CD4-positive, alpha-beta T cell treated with Interleukin-2 at 100 ng/mL for 4 hours (primary cell): Measurements from ENCODE around the gene RUNX1.

Source experiments
- DNase-seq: peaks from one replicate; pipeline ENCODE4 v3.0.0-alpha.2; 2020; ENCODE audit warnings: low spot score

Gene RUNX1

DNA sequence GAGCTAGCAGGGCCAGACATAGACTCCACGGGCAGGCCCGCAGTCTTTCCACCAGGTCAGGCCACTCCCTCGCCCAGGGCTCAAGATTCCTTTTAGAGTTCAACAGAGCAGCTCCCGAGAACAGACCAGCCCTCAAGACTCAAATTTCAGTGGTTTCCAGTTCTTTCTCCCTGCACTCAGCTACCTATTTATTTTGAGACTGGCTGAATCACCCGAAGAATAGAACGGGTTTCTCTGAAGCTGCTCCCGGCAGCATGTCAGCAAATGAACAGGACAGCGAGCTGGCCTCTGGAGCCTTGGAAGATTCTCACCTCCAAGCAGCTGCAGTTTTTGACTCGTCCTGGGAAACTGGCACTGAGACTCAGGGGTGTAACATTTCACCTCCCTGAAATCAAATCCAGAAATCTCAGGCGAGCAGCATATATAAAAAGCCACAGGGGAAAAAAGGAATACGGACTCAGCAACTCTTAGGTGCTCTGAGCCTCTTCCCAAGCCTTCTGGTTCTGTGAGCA lies 202.4 kb downstream of the RUNX1 start:
- no peak for DNase-seq

DNA sequence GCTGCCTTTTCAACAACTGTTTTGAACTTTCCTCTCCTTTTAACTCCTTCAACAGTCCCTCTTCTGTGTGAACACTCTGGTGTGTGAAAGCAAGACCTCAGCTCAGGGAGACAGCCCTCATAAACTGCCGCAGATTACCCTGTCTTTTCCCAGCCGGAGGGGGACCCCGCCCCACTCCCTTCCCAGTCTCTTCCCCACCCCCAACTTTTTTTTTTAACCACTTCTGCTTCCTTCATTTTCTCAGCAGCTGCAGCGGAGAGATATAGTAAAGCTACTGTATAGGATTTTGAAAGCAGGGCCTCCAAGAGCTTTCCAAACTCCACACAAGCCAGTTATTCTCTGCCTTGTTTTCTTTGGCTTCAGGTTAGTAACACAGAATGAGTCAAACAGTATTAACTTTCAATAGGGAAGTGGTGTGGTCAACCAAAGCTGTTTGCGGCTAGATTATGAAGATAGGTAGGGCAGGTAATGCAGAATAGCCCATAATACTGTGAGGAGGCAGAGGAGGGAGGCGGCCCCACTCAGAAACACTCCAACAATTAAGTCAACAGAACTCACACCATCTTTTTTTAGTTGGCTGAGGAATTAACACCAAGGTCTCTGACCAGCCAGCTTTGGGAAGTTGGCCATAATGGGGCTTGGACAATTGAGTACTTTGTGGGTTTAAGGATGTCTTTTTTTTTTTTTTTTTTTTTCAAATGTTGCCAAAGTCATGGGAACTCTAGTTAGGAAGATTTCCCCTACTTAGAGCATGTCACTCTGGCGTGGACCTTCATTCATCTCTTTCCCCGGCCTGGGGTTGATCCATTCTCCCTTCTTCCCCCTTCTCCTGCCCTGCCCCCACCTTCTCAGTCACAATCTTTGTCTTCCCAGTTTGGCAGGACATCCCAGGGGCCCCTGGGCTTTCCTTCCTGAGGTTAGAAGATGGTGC lies 203.3 kb downstream of the RUNX1 start:
- peak; percentile 50 for DNase-seq

DNA sequence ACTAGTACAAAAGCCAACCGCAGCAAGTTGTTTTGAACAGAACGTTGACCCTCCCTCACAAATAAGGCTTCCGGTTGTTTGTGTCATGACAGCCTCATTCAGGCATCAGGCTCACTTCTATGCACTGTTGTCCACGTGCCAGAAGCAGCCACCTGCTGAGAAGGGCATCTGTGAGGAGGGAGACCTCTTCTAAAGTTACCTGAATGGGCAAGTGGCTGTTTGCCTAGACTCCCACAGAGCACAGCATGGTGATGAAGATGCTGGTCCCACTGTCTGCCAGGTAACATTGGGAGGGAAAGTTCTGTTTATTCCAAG lies 204.2 kb downstream of the RUNX1 start:
- DNase-seq: no peak

DNA sequence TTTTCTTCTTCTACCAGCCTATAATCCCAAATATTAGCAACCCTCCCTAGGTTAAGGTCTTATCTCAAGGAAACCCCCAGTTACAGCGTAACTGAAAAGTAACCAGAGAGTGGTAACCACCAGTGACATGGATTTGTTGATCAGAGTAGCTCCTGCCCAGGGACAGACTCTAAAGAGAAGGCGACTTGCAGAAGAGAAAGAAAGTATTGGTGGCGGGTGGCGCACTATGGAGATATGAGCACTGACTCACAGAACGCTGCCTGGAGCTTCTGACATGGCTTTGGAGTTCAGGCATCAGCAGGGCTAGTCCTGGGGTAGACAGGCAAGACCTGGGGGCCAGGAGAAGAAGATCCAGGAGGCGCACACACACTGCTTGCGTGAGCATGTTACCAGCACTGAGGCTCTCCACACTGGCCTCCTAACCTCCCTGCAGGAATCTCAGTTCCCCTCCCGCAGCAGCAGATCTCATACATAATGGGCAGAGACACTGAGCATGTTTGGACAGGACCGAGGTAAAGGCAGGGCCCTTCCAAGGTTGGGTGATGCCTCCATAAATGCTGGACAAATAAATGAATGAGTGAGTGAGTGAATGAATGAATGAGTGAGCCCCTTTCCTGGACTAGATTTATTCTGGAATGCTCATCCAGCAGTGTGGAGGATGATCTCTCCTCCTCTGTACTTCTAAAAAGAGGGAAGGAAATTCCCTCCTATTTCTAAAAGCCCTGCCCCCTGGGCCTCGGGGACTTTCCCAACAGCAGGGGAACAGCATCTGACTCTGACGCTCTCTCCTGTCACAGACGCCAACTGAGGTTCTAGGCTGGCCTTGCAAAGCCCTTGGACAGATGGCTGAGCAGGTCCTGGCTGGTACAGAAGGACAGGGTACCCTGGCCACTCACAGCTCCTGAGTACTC lies 204.8 kb downstream of the RUNX1 start:
- DNase-seq: no peak

DNA sequence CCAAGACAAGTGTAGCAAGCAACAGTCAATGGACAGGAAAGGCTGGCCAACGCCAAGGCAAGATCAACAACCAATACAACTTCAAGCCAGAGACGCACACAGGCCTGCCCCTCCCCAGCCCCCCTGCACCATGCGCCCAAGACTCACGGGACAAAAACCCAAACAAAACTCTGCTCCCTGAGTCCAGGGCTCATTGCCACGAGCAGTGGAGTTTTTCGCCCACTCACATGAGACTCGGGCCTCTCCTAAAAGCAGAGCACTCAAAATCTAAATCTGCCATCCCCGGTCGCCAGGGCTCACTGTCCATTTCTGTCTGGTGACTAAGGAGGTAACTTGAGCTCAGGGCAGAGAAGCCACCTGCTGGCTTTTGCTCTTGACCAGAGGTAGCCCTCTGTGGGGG lies 205.5 kb downstream of the RUNX1 start:
- no peak for DNase-seq

DNA sequence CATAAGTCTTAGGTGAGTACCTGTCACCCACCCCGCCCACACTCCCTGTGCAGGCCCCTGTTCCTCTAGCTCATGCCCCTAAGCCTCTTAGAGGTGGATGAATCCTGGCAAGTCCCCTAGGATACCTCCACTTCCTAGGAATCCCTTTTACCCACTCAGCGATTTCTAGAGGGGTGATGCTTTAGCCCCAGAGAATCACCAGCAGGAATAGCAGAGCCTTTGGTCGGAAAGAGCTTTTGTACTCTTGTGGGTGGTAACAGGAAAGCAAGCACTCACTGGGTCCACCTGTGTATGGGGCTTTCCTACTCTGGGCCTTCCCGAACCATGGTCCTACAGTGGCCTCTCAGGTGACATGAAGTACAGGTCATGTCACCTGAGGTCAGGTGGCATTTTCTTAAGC lies 207.9 kb downstream of the RUNX1 start:
- no peak for DNase-seq

DNA sequence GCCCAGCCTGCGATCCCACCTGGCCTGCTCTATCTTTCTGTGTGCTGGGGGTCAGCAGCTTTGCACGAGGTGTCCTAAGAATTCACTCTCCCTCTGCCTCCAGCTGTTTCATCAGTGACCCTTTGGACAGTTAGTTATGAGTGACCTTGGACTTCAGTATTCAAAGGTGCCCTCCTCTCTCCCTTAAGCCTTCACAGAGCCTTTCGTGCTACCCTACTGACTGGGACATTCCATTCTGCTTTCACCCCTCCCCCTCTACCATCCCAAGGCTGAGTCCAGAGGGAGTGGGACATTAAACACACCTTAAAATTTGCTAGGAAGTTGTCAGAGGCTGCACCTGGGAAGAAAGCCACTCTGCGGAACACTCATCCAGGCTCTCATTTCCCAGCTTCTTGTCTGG lies 208.4 kb downstream of the RUNX1 start:
- DNase-seq: no peak

DNA sequence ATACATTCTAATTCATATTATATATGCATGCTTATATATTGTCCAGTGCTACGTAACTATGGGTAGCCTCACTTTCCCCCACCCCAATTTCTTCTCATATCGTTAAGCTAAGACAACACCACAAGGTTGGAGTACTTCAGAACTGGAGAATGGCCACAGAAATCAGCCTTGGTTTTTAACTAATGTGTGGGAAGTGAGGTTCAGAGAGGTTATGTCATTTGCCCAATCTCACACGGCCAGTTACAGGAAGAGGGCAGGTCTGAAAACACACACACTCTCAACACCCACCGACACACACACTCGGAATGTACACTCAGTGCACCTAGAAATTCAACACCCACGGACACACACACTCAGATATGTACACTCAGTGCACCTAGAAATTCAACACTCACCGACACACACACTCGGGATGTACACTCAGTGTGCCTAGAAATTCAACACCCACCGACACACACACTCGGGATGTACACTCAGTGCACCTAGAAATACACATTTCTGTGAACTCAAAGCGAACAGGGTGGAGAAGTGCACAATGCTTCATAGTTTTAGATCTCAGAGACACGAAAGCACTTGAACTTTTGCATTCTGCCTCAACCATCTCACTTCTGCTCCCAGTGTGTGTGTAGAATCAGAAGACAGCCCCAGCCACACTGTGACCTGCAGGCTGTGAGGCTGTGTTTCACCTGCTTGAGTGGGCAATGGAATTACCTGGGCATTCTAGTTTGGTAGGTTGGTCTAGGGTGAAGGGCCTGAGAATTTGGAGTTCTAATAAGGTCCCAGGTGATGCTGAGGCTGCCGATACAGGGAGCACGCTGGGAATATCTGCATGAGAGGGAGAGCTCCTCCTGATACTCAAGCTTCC lies 209.9 kb downstream of the RUNX1 start:
- no peak for DNase-seq

DNA sequence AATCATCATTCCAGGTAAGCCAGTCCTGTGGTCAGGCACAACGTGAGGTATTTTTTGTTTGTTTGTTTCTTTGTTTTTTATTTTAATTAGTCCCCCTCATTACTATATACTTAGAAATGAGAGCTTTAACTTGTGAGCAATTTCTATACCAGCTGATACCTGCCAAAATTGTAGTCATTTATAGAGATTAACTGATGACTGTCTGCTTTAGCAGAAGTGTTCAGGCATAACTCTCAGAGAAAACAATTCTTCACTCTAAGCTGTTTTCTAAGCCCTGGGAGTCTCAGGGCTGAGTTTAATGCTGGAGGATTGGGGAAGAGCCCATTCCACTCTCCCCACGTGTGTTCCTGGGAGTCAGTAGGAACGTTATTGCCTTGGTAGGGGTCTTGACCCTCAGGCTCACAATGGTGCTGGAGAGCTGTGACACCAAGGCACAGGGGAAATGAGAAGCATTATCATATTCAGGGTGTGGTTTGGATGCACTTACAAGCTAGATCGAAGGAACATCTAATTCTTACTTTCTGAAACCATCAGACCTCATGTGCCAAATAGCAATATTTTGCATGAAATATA lies 212.1 kb downstream of the RUNX1 start:
- DNase-seq: no peak

DNA sequence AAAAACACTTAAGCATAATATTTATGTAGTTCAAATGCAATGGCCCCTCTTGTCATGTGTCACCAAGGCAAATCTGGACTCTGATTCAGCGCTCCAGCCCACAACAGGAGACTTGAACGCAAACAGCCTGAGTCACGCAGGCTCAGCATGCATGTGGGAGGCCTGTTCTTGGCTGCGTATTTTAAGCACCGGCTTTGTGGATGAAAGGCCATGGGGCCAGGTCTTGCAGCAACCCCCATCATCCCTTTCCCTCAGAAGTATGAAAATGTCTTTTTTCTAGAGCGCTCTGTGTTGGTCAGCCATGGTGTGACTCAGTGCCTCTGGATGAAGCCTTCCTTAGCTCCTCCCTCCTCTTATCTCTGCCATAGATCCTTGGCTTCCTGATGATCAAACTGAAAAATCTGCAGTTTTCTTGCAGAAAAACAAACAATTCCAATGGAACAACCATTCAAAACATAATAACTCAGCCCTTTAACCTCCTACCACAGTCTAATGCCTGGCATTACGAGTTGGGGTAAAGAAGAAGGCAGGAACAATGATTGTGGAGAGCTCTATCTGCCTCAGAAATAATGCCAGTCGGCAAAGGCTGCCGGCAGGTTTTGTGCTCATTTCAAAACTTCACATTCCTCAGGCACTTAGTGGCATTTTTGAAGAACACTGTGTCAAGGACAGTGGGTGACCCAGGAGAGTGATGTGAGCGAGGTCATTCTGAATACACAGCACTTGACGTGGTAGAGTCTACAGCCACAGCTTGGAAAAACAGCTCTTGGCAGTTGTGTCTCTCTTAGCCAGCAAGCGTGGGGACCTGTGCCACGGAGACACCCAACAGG lies 212.8 kb downstream of the RUNX1 start:
- peak; percentile 26 for DNase-seq

DNA sequence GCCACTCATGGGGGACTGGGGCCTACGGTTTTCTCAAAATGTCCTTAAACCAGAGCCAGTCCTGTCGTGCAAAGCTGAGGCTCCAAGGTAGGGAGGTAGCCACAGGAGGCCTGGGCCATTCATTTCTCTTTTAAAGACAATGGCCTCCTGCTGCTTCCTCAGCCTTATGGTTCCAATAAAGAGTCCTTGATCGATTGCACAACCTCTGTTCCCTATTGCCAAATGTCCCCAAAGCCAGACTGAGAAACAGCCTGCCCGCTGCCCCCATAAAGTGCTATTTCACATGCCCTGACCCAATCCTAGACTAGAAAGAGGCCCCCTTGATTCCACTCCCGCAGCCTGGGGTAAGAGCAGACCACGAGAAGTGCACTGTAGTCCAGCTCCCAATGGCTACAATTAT lies 213.6 kb downstream of the RUNX1 start:
- no peak for DNase-seq

DNA sequence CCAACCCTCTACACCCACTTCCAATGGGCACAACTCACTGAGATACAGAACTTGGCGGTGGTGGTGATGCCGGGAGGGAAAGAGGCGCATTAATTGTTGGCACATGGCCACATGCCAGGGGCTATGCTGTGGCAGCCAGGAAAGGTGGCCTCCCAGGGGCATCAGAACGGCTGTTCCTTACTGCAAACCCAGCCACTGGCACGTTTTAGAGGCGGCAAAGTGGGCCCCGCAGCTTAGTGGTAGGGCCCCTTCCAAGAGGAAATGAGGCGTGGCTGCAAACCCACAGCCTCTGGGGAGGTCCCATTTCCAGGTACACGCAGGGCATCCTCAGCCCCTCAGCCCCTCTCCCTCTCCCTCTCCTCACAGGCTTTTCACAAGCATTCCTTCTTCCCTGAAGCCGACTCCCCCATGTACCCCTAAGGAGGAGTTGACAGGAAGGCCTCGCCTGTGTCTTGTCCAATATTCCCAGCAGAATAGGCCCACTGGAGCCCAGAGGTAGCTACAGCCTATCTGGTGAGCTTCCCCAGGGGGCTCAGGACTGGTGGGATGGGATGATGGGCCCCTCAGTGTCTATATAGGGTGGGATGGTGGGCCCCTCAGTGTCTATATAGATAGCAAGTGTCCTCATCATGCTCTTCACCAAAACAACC lies 214.1 kb downstream of the RUNX1 start:
- no peak for DNase-seq

DNA sequence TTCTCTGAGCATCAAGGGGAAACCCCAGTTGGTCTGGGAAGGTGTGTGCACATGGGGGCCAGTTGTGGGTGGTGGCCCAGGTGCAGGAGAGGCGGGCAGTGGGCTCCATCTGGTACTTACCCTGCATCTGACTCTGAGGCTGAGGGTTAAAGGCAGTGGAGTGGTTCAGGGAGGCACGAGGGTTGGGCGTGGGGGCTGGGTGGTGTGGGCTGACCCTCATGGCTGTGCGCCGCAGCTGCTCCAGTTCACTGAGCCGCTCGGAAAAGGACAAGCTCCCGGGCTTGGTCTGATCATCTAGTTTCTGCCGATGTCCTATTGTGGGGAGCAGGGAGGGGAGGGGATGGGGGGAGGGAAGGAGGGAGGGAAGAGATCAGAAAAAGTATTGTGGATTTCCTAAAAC lies 214.8 kb downstream of the RUNX1 start:
- no peak for DNase-seq

DNA sequence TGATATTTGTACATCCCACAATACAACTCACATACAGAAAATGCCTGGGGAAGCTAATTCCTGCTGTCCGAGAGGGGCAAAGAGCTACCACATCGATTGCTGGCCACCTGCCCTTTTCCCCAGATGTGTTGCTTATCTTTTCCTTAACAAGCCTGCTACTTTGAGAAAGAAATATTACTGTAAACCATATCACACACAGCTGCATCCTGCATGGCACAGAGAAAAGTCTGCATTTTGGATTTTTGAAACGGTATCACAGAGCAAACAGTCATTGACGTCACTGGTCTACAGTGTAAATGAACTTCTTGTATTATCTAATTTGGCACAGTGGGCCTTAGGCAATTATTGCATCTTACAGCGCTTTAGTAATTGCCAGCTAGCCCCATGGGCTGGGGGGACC lies 215.6 kb downstream of the RUNX1 start:
- no peak for DNase-seq

DNA sequence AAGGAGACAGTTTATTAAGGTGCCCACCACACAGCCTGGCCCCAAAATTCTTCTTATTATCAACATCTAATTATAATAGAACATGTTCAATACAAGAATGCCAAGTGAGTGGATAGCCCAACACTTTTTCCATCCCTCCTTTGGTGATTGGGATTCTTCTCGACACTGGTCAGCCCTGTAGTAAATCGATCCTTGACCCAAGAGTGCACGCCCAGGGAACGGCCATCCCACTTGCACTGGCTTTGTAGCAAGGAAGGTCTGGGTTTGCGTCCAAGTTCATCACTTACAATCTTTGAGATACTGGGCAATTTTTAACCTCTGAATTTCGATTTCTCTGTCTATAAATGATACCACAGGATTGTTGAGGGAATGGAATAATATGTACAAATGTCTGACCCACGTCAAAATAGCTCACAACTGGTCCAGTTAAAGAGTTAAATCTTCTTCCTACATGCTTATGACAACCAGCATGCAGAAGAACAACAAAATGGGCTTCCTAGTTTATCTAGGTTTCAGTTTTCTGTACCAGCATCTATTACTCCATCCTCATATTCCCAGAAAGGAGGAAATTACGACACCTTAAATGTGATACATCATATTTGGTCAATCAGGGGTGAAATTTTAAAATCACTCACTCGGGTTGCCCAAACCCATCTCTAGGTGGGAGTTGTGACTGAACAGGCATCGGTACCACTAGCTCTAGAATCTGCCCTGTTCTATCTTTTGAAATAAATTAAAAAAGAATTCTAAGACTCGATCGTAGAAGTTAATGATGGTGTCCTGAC lies 218.5 kb downstream of the RUNX1 start:
- DNase-seq: no peak

DNA sequence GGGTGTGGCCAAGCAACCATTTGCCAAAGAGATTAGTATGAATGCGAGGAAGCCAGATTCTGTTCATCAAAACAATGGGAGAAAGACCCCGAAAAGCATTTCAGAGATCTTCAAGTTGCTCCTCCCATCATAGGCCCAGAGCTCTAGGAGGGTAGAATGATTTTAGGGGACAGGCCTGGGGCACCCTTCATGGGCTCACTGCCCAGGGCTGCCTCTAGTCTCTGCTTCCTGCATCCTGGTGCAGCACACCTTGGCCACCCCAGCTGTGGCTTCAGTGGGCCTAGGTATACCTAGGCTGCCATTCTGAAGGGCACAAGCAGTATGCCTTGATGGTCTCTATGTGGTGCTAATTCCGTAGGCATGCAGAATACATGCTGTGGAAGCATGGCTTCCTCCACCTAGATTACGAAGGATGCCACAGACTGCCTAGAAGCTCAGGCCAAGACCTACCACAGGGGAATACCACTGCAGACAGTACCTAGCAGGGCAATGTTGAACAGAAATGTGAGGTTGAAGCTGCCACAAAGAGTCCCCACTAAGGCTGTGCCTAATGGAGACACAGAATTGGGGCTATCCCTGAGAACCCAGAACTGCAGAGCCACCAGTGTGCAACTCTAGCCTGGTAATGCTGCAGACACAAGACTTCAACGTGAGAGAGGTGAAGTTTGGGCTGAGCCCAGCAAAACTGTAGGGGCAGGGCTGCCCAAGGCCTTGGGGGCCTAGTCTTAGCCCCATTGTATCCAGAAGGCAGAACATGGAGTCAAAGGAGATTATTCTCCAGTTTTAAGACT lies 221.5 kb downstream of the RUNX1 start:
- no peak for DNase-seq

DNA sequence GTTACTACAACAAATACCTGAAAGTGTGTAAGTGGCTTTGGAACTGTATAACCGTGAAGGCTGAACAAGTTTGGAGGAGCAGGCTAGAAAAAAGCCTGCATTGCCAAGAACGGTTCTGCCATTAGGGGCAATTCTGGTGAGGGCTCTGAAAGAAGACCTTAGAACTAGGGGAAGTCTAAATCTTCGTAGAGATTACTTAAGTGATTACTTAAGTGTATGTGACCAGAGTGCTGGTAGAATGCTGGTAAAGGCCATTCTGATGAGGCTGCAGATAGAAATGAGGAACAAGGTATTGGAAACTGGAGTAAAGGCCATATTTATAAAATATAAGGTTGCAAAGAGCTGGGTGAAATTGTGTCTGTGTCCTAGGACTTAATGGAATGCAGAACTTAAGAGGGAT lies 222.3 kb downstream of the RUNX1 start:
- no peak for DNase-seq

DNA sequence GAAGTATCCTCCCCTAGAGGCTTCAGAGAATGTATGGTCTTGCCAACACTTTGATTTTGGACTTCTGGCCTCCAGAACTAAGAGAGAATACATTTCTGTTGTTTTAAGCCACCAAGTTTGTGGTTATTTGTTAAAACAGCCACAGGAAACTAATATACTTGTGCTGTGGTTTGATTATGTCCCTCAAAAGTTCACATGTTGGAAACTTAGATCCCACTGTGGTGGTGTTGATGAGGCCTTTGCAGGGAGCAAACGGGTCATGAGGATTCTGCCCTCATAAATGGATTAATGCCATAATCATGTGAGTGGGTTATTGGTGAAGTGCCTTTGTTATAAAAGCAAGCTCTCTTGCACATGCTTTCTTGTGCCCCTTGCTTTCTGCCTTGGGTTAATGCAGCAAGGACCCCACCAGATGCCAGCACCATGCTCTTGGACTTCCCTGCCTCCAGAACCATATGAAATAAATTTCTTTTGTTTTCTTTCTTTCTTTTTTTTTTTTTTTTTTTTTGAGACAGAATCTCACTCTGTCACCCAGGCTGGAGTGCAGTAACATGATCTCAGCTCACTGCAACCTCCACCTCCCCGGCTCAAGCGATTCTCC lies 223.1 kb downstream of the RUNX1 start:
- no peak for DNase-seq
